Measurements from ENCODE around the gene MSI2. TPM values are rescaled to one million over a fixed set of nuclear protein-coding genes. Genes with fewer than 3 reads are reported as not detected.

Gene MSI2
- total RNA-seq, 1 experiment from 2014 or later: 29.4 TPM

GRCh38 chr17:57630736-57631135 lies 374.4 kb downstream of the MSI2 start:
- DNase-seq (ENCODE audit: low read depth): no peak

- DNase-seq (ENCODE audit: low read depth): no peak
These were observed 375.5 kb downstream of the MSI2 start for GRCh38 chr17:57631871-57632270.

GRCh38 chr17:57632294-57632693 lies 376.0 kb downstream of the MSI2 start:
- DNase-seq (ENCODE audit: low read depth): no peak

GRCh38 chr17:57633236-57633635 lies 376.9 kb downstream of the MSI2 start:
- no peak for DNase-seq (ENCODE audit: low read depth)

- DNase-seq (ENCODE audit: low read depth): no peak
These were observed 378.6 kb downstream of the MSI2 start for GRCh38 chr17:57634713-57635465.

- no peak for DNase-seq (ENCODE audit: low read depth)
These were observed 380.0 kb downstream of the MSI2 start for GRCh38 chr17:57636274-57636673.

GRCh38 chr17:57636985-57637665 lies 380.8 kb downstream of the MSI2 start:
- no peak for DNase-seq (ENCODE audit: low read depth)

GRCh38 chr17:57637666-57638010 lies 381.3 kb downstream of the MSI2 start:
- DNase-seq (ENCODE audit: low read depth): no peak

- no peak for DNase-seq (ENCODE audit: low read depth)
These were observed 382.0 kb downstream of the MSI2 start for GRCh38 chr17:57638284-57638683.

- DNase-seq (ENCODE audit: low read depth): no peak
These were observed 383.1 kb downstream of the MSI2 start for GRCh38 chr17:57639381-57639780.

- no peak for DNase-seq (ENCODE audit: low read depth)
These were observed 383.8 kb downstream of the MSI2 start for GRCh38 chr17:57640079-57640478.

GRCh38 chr17:57641761-57642160 lies 385.4 kb downstream of the MSI2 start:
- DNase-seq (ENCODE audit: low read depth): no peak

GRCh38 chr17:57643062-57643461 lies 386.7 kb downstream of the MSI2 start:
- no peak for DNase-seq (ENCODE audit: low read depth)

- no peak for DNase-seq (ENCODE audit: low read depth)
These were observed 388.0 kb downstream of the MSI2 start for GRCh38 chr17:57644326-57644725.

GRCh38 chr17:57645950-57646665 lies 389.8 kb downstream of the MSI2 start:
- peak; percentile 32 for DNase-seq (ENCODE audit: low read depth)

GRCh38 chr17:57648720-57649119 lies 392.4 kb downstream of the MSI2 start:
- DNase-seq (ENCODE audit: low read depth): no peak

GRCh38 chr17:57649191-57649590 lies 392.9 kb downstream of the MSI2 start:
- no peak for DNase-seq (ENCODE audit: low read depth)

- peak; percentile 31 for DNase-seq (ENCODE audit: low read depth)
These were observed 393.6 kb downstream of the MSI2 start for GRCh38 chr17:57649731-57650484.

GRCh38 chr17:57650548-57650947 lies 394.2 kb downstream of the MSI2 start:
- DNase-seq (ENCODE audit: low read depth): no peak

- DNase-seq (ENCODE audit: low read depth): no peak
These were observed 395.1 kb downstream of the MSI2 start for GRCh38 chr17:57651451-57651850.

- DNase-seq (ENCODE audit: low read depth): no peak
These were observed 395.7 kb downstream of the MSI2 start for GRCh38 chr17:57651996-57652395.

- DNase-seq (ENCODE audit: low read depth): no peak
These were observed 396.5 kb downstream of the MSI2 start for GRCh38 chr17:57652811-57653210.

All from RPMI7951 (cell line).